ENCODE measurements around the gene COPE. TPM values are rescaled to one million over a fixed set of nuclear protein-coding genes. Genes with fewer than 3 reads are reported as not detected.

COPE gene
- total RNA-seq, 1 donor from 2014 or later, result 161 TPM

GRCh38 chr19:18853755-18854427, 65.3 kb downstream of the COPE start:
- DNase-seq (ENCODE audit: low read depth in 2 of 2), result no peak

GRCh38 chr19:18852648-18853047, 66.5 kb downstream of the COPE start:
- DNase-seq (ENCODE audit: low read depth in 2 of 2), result no peak

GRCh38 chr19:18851673-18852325, 67.4 kb downstream of the COPE start:
- DNase-seq (ENCODE audit: low read depth in 2 of 2), result no peak

- DNase-seq (ENCODE audit: low read depth in 2 of 2), result peak in 1 of 2 donors; percentile 40
Measured at GRCh38 chr19:18850471-18851375, 68.5 kb downstream of the COPE start.

GRCh38 chr19:18849838-18850400, 69.3 kb downstream of the COPE start:
- DNase-seq (ENCODE audit: low read depth in 2 of 2), result no peak

Other genes starting within 250 kb of the COPE start
- 0.64 and 1.1 TPM in 2 replicates for gene CRTC1, start 235.7 kb downstream of the COPE start, total RNA-seq
- not detected in 2 replicates for gene COMP, start 128.1 kb downstream of the COPE start, total RNA-seq
- gene UPF1, start 87.4 kb downstream of the COPE start, total RNA-seq, result 40.2 and 58.9 TPM in 2 replicates
- gene CERS1, start 23.2 kb downstream of the COPE start, total RNA-seq, result 2.4 and 5.1 TPM in 2 replicates
- gene DDX49, start 328 bp upstream of the COPE start, total RNA-seq, result 42.7 and 43.9 TPM in 2 replicates
- 96.2 and 232 TPM in 2 replicates for gene HOMER3, start 21.8 kb upstream of the COPE start, total RNA-seq
- gene SUGP2, start 114.1 kb upstream of the COPE start, total RNA-seq, result 11.0 and 16.1 TPM in 2 replicates
- gene ARMC6, start 114.2 kb upstream of the COPE start, total RNA-seq, result 41.0 and 53.7 TPM in 2 replicates
- 3.7 and 4.7 TPM in 2 replicates for gene SLC25A42, start 144.6 kb upstream of the COPE start, total RNA-seq
- 11.3 and 20.5 TPM in 2 replicates for gene TMEM161A, start 219.1 kb upstream of the COPE start, total RNA-seq